Ureter (tissue), 1 donor: ENCODE data around the gene UBE2J2. TPM values are rescaled to one million over a fixed set of nuclear protein-coding genes. Genes with fewer than 3 reads are reported as not detected.

Source experiments
- DNase-seq: peaks from one replicate; pipeline ENCODE4 v3.0.0-alpha.2; 2020; ENCODE audit warnings: low spot score
- total RNA-seq: library from RNA; stranded (reverse); gene quantifications from one replicate; pipeline ENCODE4 v1.2.4, GENCODE V29; 2023
- donor health status: DM: yes; HTN: yes; CAD: no.

Gene UBE2J2
- total RNA-seq, 1 donor from 2014 or later, result 59.8 TPM

GRCh38 chr1:1228596-1229321 is 44.9 kb downstream of the UBE2J2 start:
- no peak for DNase-seq

- DNase-seq, result no peak
These were observed 45.5 kb downstream of the UBE2J2 start for GRCh38 chr1:1228187-1228586.

GRCh38 chr1:1227386-1227785 is 46.3 kb downstream of the UBE2J2 start:
- DNase-seq, result no peak

GRCh38 chr1:1226566-1227362 is 46.9 kb downstream of the UBE2J2 start:
- DNase-seq, result no peak

- no peak for DNase-seq
These were observed 47.7 kb downstream of the UBE2J2 start for GRCh38 chr1:1225913-1226312.

- DNase-seq, result no peak
These were observed 48.3 kb downstream of the UBE2J2 start for GRCh38 chr1:1225238-1225845.

GRCh38 chr1:1223891-1224290 is 49.8 kb downstream of the UBE2J2 start:
- no peak for DNase-seq

GRCh38 chr1:1223321-1223720 is 50.3 kb downstream of the UBE2J2 start:
- DNase-seq, result no peak

GRCh38 chr1:1222575-1223225 is 51.0 kb downstream of the UBE2J2 start:
- DNase-seq, result no peak

GRCh38 chr1:1221887-1222574 is 51.6 kb downstream of the UBE2J2 start:
- no peak for DNase-seq

- DNase-seq, result no peak
These were observed 53.5 kb downstream of the UBE2J2 start for GRCh38 chr1:1220197-1220596.

GRCh38 chr1:1219341-1219740 is 54.3 kb downstream of the UBE2J2 start:
- no peak for DNase-seq

- DNase-seq, result no peak
These were observed 55.0 kb downstream of the UBE2J2 start for GRCh38 chr1:1218524-1219200.

- DNase-seq, result no peak
These were observed 55.8 kb downstream of the UBE2J2 start for GRCh38 chr1:1217621-1218523.

- DNase-seq, result no peak
These were observed 56.7 kb downstream of the UBE2J2 start for GRCh38 chr1:1216770-1217620.

- no peak for DNase-seq
These were observed 57.6 kb downstream of the UBE2J2 start for GRCh38 chr1:1215881-1216605.

- DNase-seq, result no peak
These were observed 58.5 kb downstream of the UBE2J2 start for GRCh38 chr1:1215080-1215676.
